ENCODE results near the gene WDR41.
A peak's percentile ranks its signal among the peaks of the same experiment; 100 is the strongest.

The WDR41 gene

GRCh38 chr5:77443670-77444069, 48.4 kb downstream of the WDR41 start:
- no peak for DNase-seq

GRCh38 chr5:77438071-77438470, 54.0 kb downstream of the WDR41 start:
- DNase-seq, result no peak

- DNase-seq, result peak; percentile 54
These were observed 54.9 kb downstream of the WDR41 start for GRCh38 chr5:77437194-77437593.

GRCh38 chr5:77431719-77432118, 60.4 kb downstream of the WDR41 start:
- no peak for DNase-seq

- DNase-seq, result no peak
These were observed 60.8 kb downstream of the WDR41 start for GRCh38 chr5:77431286-77431685.

GRCh38 chr5:77430726-77431125, 61.4 kb downstream of the WDR41 start:
- DNase-seq, result no peak

GRCh38 chr5:77428526-77428925, 63.6 kb downstream of the WDR41 start:
- DNase-seq, result no peak

- no peak for DNase-seq
These were observed 64.1 kb downstream of the WDR41 start for GRCh38 chr5:77427998-77428397.

GRCh38 chr5:77426670-77427069, 65.4 kb downstream of the WDR41 start:
- DNase-seq, result no peak

GRCh38 chr5:77425998-77426659, 66.0 kb downstream of the WDR41 start:
- no peak for DNase-seq

GRCh38 chr5:77425420-77425819, 66.7 kb downstream of the WDR41 start:
- DNase-seq, result no peak

GRCh38 chr5:77424921-77425320, 67.2 kb downstream of the WDR41 start:
- no peak for DNase-seq

- no peak for DNase-seq
These were observed 68.9 kb downstream of the WDR41 start for GRCh38 chr5:77423022-77423750.

GRCh38 chr5:77420940-77421339, 71.2 kb downstream of the WDR41 start:
- DNase-seq, result no peak

GRCh38 chr5:77419644-77420582, 72.2 kb downstream of the WDR41 start:
- peak; percentile 18 for DNase-seq

GRCh38 chr5:77418601-77419581, 73.2 kb downstream of the WDR41 start:
- no peak for DNase-seq

- DNase-seq, result no peak
These were observed 74.0 kb downstream of the WDR41 start for GRCh38 chr5:77418162-77418561.

- DNase-seq, result no peak
These were observed 79.1 kb downstream of the WDR41 start for GRCh38 chr5:77413049-77413448.

- DNase-seq, result no peak
These were observed 82.1 kb downstream of the WDR41 start for GRCh38 chr5:77409870-77410621.

GRCh38 chr5:77407152-77407551, 85.0 kb downstream of the WDR41 start:
- no peak for DNase-seq

GRCh38 chr5:77402796-77403195, 89.3 kb downstream of the WDR41 start:
- DNase-seq, result no peak

All from midbrain (tissue), 1 donor.